Natural killer cell treated with Interleukin-12 subunit alpha and Interleukin-12 subunit beta and Interleukin-15 and Interleukin-18, amount 100 ng/mL, for 72 hours (primary cell): ENCODE data around the gene SPTY2D1. TPM values are rescaled to one million over a fixed set of nuclear protein-coding genes. Genes with fewer than 3 reads are reported as not detected.

Experiments used
- ATAC-seq, 2 donors: fragments of 150-1000 bp; cut with Tn5 transposase in 1 of 2; sonication (Bioruptor Pico), chemical (Tn5 transposase) in 1 of 2; 2 replicates each; pipeline ENCODE4 v1.10.0; 2021
- DNase-seq: peaks from one replicate; pipeline ENCODE4 v3.0.0; 2022; ENCODE audit warnings: low spot score
- H3K27ac Mint-ChIP-seq, 2 donors: 1 replicate in 1 of 2; 2 replicates in 1 of 2; pipeline ENCODE4 v1.8.0; 2022; ENCODE audit warnings: mixed read lengths in 2 of 2, mild to moderate bottlenecking in 1 of 2, moderate library complexity in 1 of 2
- H3K27me3 Mint-ChIP-seq, 2 donors: 1 replicate in 1 of 2; 2 replicates in 1 of 2; pipeline ENCODE4 v1.8.0; 2022; ENCODE audit warnings: mixed read lengths in 2 of 2
- H3K36me3 Mint-ChIP-seq: one replicate; pipeline ENCODE4 v1.8.0; 2022; ENCODE audit warnings: mixed read lengths
- H3K4me1 Mint-ChIP-seq, 2 donors: 1 replicate in 1 of 2; 2 replicates in 1 of 2; pipeline ENCODE4 v1.8.0; 2022; ENCODE audit warnings: low read depth in 2 of 2, mixed read lengths in 2 of 2, mild to moderate bottlenecking in 1 of 2
- H3K4me3 Mint-ChIP-seq: one replicate; pipeline ENCODE4 v1.8.0; 2022; ENCODE audit warnings: mixed read lengths
- H3K9me3 Mint-ChIP-seq: 2 replicates; pipeline ENCODE4 v1.8.0; 2022; ENCODE audit warnings: mixed read lengths
- total RNA-seq, 2 donors: library from RNA; stranded (reverse); gene quantifications; one replicate each; pipeline ENCODE4 v1.2.3, GENCODE V29; 2022

Gene SPTY2D1
- total RNA-seq, 2 donors from 2014 or later = 28.8 to 33.4 TPM

GRCh38 chr11:18566406-18566805, 67.7 kb downstream of the SPTY2D1 start:
- Mint-ChIP-seq H3K4me1 (peaks cover 2% of the 10 kb centered on the region in 2 donors), H3K36me3 (peaks cover 3% of the 10 kb centered on the region), H3K4me3 (no peak overlapping the region), H3K27me3 (no peaks in the 10 kb centered on the region), H3K9me3 (no peaks in the 10 kb centered on the region), H3K27ac (no peak overlapping the region)
- no peak for ATAC-seq
- DNase-seq = no peak

- Mint-ChIP-seq H3K4me1 (no peaks in the 10 kb centered on the region), H3K9me3 (no peaks in the 10 kb centered on the region), H3K27ac (no peak overlapping the region), H3K27me3 (no peaks in the 10 kb centered on the region), H3K36me3 (no peaks in the 10 kb centered on the region), H3K4me3 (no peak overlapping the region)
- no peak for ATAC-seq
- DNase-seq = no peak
These were observed 70.0 kb downstream of the SPTY2D1 start for GRCh38 chr11:18564149-18564548.

GRCh38 chr11:18563090-18563730, 70.9 kb downstream of the SPTY2D1 start:
- Mint-ChIP-seq H3K36me3 (no peaks in the 10 kb centered on the region), H3K27me3 (no peaks in the 10 kb centered on the region), H3K9me3 (no peaks in the 10 kb centered on the region), H3K4me3 (no peak overlapping the region), H3K27ac (no peak overlapping the region), H3K4me1 (no peaks in the 10 kb centered on the region)
- no peak for ATAC-seq
- no peak for DNase-seq

Other genes starting within 250 kb of the SPTY2D1 start
- gene LDHA, start 239.8 kb downstream of the SPTY2D1 start, total RNA-seq = 1,000 to 10,000 TPM in 1 of 2 donors, 100 to 1,000 TPM in 1; 958 to 1,144 TPM
- gene LDHC, start 222.0 kb downstream of the SPTY2D1 start, total RNA-seq = not detected
- gene LDHAL6A, start 178.5 kb downstream of the SPTY2D1 start, total RNA-seq = not detected
- 10 to 100 TPM; 25.3 to 38.7 TPM for gene TSG101, start 107.4 kb downstream of the SPTY2D1 start, total RNA-seq
- 10 to 100 TPM; 18.8 to 38.8 TPM for gene UEVLD, start 45.6 kb downstream of the SPTY2D1 start, total RNA-seq
- 1 to 10 TPM; 3.2 to 3.3 TPM for gene MISFA, start 34.6 kb downstream of the SPTY2D1 start, total RNA-seq
- gene TMEM86A, start 64.4 kb upstream of the SPTY2D1 start, total RNA-seq = under 1 TPM; 0.21 to 0.59 TPM
- gene IGSF22, start 91.8 kb upstream of the SPTY2D1 start, total RNA-seq = not detected
- not detected for gene PTPN5, start 157.5 kb upstream of the SPTY2D1 start, total RNA-seq